SK-N-SH (cell line): ENCODE results near the gene SVOP. TPM values are rescaled to one million over a fixed set of nuclear protein-coding genes. Genes with fewer than 3 reads are reported as not detected.
A peak's percentile ranks its signal among the peaks of the same experiment; 100 is the strongest.
"Not testable (repeated sequence)": the region's sequence is repeated elsewhere in the genome, so short reads cannot be mapped to it uniquely, and the experiment has no call there.

Experiments
- CTCF ChIA-PET: fragments of 300-600, 350-600 bp; formaldehyde crosslinking; extraction: SDS; loops from one replicate; lab custom pipeline; 2021; lab: Yijun Ruan, JAX
- POLR2A ChIA-PET: fragments of 350-600 bp; sonication (Branson Sonifier 250); formaldehyde crosslinking; extraction: SDS; loops from one replicate; lab custom pipeline; 2020; ENCODE audit warnings: antibody characterized with exemption, inconsistent platforms; lab: Yijun Ruan, JAX
- DNase-seq: peaks from one replicate; pipeline ENCODE4 v3.0.0; 2012
- H2AFZ ChIP-seq: fragments of 200-600 bp; sonication (generic); 2 replicates; pipeline ENCODE4 v1.8.1; 2016; ENCODE audit warnings: antibody characterized with exemption, mild to moderate bottlenecking, low read depth
- H3F3A ChIP-seq: fragments of 200-600 bp; sonication (generic); replicated peaks from 2 replicates; pipeline ENCODE3; 2016; ENCODE audit warnings: antibody characterized with exemption, mild to moderate bottlenecking; ENCODE audit not compliant: insufficient read depth
- H3K27ac ChIP-seq, 2 experiments: fragments of 200-500 bp in 1 of 2; fragments of 200-600 bp in 1 of 2; sonication (Bioruptor generic) in 1 of 2; sonication (generic), shearing (Covaris generic) in 1 of 2; 2 replicates each; pipeline versions ENCODE4 v1.5.1 to v1.6.1; 2014 to 2016; ENCODE audit warnings: low read depth in 2 of 2, inconsistent platforms in 1 of 2, low read length in 1 of 2, mild to moderate bottlenecking in 1 of 2, mixed read lengths in 1 of 2
- H3K27me3 ChIP-seq: fragments of 200-600 bp; sonication (generic), shearing (Covaris generic); 2 replicates; pipeline ENCODE4 v1.6.1; 2016; ENCODE audit warnings: mixed run types; ENCODE audit not compliant: insufficient read depth
- H3K36me3 ChIP-seq, 2 experiments: fragments of 200-500 bp in 1 of 2; fragments of 200-600 bp in 1 of 2; sonication (Bioruptor generic) in 1 of 2; sonication (generic) in 1 of 2; replicated peaks in 1 of 2; 2 replicates each; pipeline versions ENCODE3 to v1.5.1; 2014 to 2016; ENCODE audit warnings: low read length in 1 of 2, mild to moderate bottlenecking in 1 of 2; ENCODE audit not compliant: insufficient read depth in 2 of 2, control insufficient read depth in 1 of 2
- H3K4me1 ChIP-seq, 2 experiments: fragments of 200-500 bp in 1 of 2; fragments of 200-600 bp in 1 of 2; sonication (Bioruptor generic) in 1 of 2; sonication (generic), shearing (Covaris generic) in 1 of 2; 2 replicates each; pipeline versions ENCODE4 v1.5.1 to v1.6.1; 2014 to 2016; ENCODE audit warnings: low read depth in 1 of 2, low read length in 1 of 2, mixed run types in 1 of 2; ENCODE audit not compliant: insufficient read depth in 2 of 2, control insufficient read depth in 1 of 2
- H3K4me2 ChIP-seq: fragments of 200-600 bp; sonication (generic), shearing (Covaris generic); 2 replicates; pipeline ENCODE4 v1.6.1; 2017; ENCODE audit warnings: mixed run types
- H3K4me3 ChIP-seq, 2 experiments: fragments of 200-500 bp in 1 of 2; fragments of 200-600 bp in 1 of 2; sonication (Bioruptor generic) in 1 of 2; sonication (generic), shearing (Covaris generic) in 1 of 2; 2 replicates each; pipeline versions ENCODE4 v1.5.1 to v1.8.1; 2014 to 2016; ENCODE audit warnings: low read depth in 2 of 2, inconsistent platforms in 1 of 2, low read length in 1 of 2, mild to moderate bottlenecking in 1 of 2, mixed read lengths in 1 of 2, moderate library complexity in 1 of 2
- H3K79me2 ChIP-seq: fragments of 200-600 bp; sonication (generic); 2 replicates; pipeline ENCODE4 v1.8.1; 2017; ENCODE audit warnings: mild to moderate bottlenecking; ENCODE audit not compliant: insufficient read depth
- H3K9ac ChIP-seq: fragments of 200-600 bp; sonication (generic); 2 replicates; pipeline ENCODE4 v1.6.1; 2017; ENCODE audit warnings: mixed run types
- H3K9me2 ChIP-seq: fragments of 200-600 bp; sonication (generic); 2 replicates; pipeline ENCODE4 v1.6.1; 2017; ENCODE audit warnings: mixed run types
- H3K9me3 ChIP-seq: fragments of 200-600 bp; sonication (generic); 2 replicates; pipeline ENCODE4 v1.6.1; 2017; ENCODE audit warnings: mixed run types, mild to moderate bottlenecking, moderate library complexity
- H4K20me1 ChIP-seq: fragments of 200-600 bp; sonication (generic); 2 replicates; pipeline ENCODE4 v1.6.1; 2017; ENCODE audit warnings: mild to moderate bottlenecking, mixed run types; ENCODE audit not compliant: insufficient read depth
- CHD2 ChIP-seq: fragments of 150-350 bp; IDR thresholded peaks from 2 replicates; pipeline ENCODE4 v1.6.1; 2018; ENCODE audit warnings: low read length; ENCODE audit not compliant: partially characterized antibody
- EP300 ChIP-seq, 2 experiments: IDR thresholded peaks; 2 replicates each; pipeline versions ENCODE4 v1.4.0 to v1.6.1; 2012; ENCODE audit warnings: borderline replicate concordance in 1 of 2, low read depth in 1 of 2, low read length in 1 of 2
- FOXM1 ChIP-seq: IDR thresholded peaks from 2 replicates; pipeline ENCODE4 v1.4.0; 2012; ENCODE audit warnings: low read depth, mild to moderate bottlenecking
- GABPA ChIP-seq: IDR thresholded peaks from 2 replicates; pipeline ENCODE4 v1.4.0; 2012; ENCODE audit warnings: low read depth, mild to moderate bottlenecking
- GATA2 ChIP-seq: sonication (generic); formaldehyde crosslinking; IDR thresholded peaks from 2 replicates; pipeline ENCODE4 v1.5.0; 2020; ENCODE audit warnings: mild to moderate bottlenecking, missing genetic modification reagents
- JUND ChIP-seq: IDR thresholded peaks from 2 replicates; pipeline ENCODE4 v1.4.0; 2012
- POLR2AphosphoS5 ChIP-seq: IDR thresholded peaks from 2 replicates; pipeline ENCODE4 v1.6.1; 2012; ENCODE audit warnings: low read depth, low read length
- RAD21 ChIP-seq: IDR thresholded peaks from 2 replicates; pipeline ENCODE4 v1.6.1; 2012; ENCODE audit warnings: mild to moderate bottlenecking, low read length
- TCF12 ChIP-seq: IDR thresholded peaks from 2 replicates; pipeline ENCODE4 v1.4.0; 2012
- TEAD4 ChIP-seq: IDR thresholded peaks from 2 replicates; pipeline ENCODE4 v1.4.0; 2012; ENCODE audit warnings: mild to moderate bottlenecking, borderline replicate concordance; ENCODE audit not compliant: insufficient read depth
- YY1 ChIP-seq: IDR thresholded peaks from 2 replicates; pipeline ENCODE4 v1.4.0; 2012; ENCODE audit warnings: low read depth, mild to moderate bottlenecking
- WGBS: methylation state at CpG from one replicate; pipeline ENCODE4 v1.1.6; 2017; ENCODE audit warnings: low lambda C conversion rate; 5-methylcytosine and 5-hydroxymethylcytosine counted together
- polyA plus RNA-seq, 3 experiments: library from polyadenylated mRNA; depleted of rRNA; stranded (reverse); fragments of >200 nt; gene quantifications; 2 replicates each; pipeline ENCODE4 v1.2.3, GENCODE V29; 2012
- TF ChIP-seq, protein P1 (sequence below): IDR thresholded peaks from 2 replicates; pipeline ENCODE4; 2012
- TF ChIP-seq, protein P2 (sequence below): IDR thresholded peaks from 2 replicates; pipeline ENCODE4 v1.6.1; 2012; ENCODE audit warnings: mild to moderate bottlenecking, low read depth, low read length, moderate library complexity

SVOP gene
- polyA plus RNA-seq, 1 of the 3 experiments (the other 2 are of a cell fraction) = 0.07 TPM

DNA sequence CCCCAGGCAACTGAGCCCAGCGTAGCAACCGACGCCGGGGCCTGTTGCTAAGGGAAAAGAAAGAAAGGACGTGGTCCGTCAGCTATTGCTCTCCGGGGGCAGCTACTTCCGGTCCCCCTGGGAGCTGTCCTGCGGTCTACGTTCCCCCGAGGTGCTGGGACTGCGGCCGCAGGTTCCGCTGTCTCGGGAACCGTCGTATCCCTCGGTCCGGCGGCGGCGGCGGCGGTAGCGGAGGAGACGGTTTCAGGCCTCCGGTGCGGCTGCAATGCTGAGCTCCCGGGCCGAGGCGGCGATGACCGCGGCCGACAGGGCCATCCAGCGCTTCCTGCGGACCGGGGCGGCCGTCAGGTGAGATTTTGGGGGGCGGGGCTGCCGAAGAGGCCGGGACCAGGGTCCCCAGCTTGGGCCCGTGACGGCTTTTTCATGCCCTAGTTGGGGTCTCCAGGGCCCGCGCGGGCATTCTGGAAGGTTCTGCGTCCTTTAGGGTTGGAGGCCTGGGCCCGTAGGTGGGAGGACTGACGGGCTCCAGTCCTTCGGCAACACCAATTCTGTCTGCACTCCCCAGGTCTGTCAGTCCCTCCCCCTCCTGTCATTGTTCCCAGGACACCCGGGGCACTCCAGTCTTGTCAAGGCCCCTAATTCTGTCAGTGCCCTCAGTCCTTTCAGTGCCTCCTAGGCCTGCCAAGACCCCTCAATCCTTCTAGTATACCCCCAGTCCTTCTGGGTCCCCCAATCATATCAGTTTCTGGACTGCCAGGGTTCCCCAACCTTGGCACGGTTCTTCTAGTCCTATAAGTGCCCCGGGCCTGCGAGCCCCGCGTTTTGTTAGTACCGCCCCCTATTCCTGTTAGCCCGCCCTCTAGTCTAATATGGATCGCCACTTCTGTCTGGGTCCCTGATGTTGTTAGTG lies 31.8 kb upstream of the SVOP start, which contains the start of gene USP30 (continued):
- TF ChIP-seq TEAD4 (no peak), TCF12 (0 out of 2 replicates have a peak, but pooled peaks have one; percentile 26), EP300 (IDR thresholded peaks at IDR 0.05; ENCODE audit: borderline replicate concordance in 1 of 2, low read depth in 1 of 2, low read length in 1 of 2) (peak; percentile 16 to 60; a peak in 1 of 4 replicates), YY1 (peak; percentile 71; the same call in 1 of the 2 replicates), FOXM1 (no peak), JUND (no peak), CHD2 (peak; percentile 95), POLR2AphosphoS5 (peak; percentile 61)
- TF ChIP-seq, protein P1, sequence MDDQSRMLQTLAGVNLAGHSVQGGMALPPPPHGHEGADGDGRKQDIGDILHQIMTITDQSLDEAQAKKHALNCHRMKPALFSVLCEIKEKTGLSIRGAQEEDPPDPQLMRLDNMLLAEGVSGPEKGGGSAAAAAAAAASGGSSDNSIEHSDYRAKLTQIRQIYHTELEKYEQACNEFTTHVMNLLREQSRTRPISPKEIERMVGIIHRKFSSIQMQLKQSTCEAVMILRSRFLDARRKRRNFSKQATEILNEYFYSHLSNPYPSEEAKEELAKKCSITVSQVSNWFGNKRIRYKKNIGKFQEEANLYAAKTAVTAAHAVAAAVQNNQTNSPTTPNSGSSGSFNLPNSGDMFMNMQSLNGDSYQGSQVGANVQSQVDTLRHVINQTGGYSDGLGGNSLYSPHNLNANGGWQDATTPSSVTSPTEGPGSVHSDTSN = peak; percentile 24; the same call in 1 of the 2 replicates
- TF ChIP-seq, protein P2, sequence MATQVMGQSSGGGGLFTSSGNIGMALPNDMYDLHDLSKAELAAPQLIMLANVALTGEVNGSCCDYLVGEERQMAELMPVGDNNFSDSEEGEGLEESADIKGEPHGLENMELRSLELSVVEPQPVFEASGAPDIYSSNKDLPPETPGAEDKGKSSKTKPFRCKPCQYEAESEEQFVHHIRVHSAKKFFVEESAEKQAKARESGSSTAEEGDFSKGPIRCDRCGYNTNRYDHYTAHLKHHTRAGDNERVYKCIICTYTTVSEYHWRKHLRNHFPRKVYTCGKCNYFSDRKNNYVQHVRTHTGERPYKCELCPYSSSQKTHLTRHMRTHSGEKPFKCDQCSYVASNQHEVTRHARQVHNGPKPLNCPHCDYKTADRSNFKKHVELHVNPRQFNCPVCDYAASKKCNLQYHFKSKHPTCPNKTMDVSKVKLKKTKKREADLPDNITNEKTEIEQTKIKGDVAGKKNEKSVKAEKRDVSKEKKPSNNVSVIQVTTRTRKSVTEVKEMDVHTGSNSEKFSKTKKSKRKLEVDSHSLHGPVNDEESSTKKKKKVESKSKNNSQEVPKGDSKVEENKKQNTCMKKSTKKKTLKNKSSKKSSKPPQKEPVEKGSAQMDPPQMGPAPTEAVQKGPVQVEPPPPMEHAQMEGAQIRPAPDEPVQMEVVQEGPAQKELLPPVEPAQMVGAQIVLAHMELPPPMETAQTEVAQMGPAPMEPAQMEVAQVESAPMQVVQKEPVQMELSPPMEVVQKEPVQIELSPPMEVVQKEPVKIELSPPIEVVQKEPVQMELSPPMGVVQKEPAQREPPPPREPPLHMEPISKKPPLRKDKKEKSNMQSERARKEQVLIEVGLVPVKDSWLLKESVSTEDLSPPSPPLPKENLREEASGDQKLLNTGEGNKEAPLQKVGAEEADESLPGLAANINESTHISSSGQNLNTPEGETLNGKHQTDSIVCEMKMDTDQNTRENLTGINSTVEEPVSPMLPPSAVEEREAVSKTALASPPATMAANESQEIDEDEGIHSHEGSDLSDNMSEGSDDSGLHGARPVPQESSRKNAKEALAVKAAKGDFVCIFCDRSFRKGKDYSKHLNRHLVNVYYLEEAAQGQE = peak; percentile 75; the same call in 1 of the 2 replicates

DNA sequence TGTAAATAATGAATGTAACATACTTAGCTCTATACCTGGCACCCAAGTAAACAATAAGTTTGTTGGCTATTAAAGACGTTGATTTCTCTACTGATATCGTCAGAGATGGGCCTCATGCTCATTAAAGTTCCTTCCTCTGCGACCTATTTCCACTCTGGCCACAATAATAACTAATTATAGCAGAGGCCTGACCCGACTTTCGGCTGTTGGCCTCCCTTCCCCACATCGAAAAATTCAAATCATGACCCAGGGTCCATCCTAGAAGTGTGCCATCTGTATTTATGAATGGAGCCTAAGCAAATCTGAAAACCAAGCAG lies 31.2 kb upstream of the SVOP start:
- no peak for DNase-seq
- WGBS = 11% methylated on average over 6 of the region's 6 CpGs
- no peaks in the 10 kb centered on the region for H3K36me3 ChIP-seq
- ChIA-PET POLR2A (interaction anchor here (1.0 kb wide), 1 partner anchor 10 kb away, joined by 3 read pairs; no protein-coding TSS in a partner anchor), CTCF (interaction anchor here (0.8 to 1.2 kb wide), 2 partner anchors 10 to 101 kb away, joined by 3 to 4 read pairs; no protein-coding TSS in a partner anchor)
- peak overlapping the region; percentile 94 for H3K4me2 ChIP-seq
- H4K20me1 ChIP-seq = no peaks in the 10 kb centered on the region
- TF ChIP-seq GABPA = no peak
- TF ChIP-seq GATA2 (CRISPR knock-in tag) = 0 out of 2 replicates have a peak, but pooled peaks have one; percentile 3
- no peak for TF ChIP-seq RAD21
- no peaks in the 10 kb centered on the region for H3K9me3 ChIP-seq
- H3K27ac ChIP-seq = peak overlapping the region; percentile 20 to 44; a peak in 3 of 4 replicates
- H3K9ac ChIP-seq = peak overlapping the region; percentile 73; the same call in 1 of the 2 replicates
- no peaks in the 10 kb centered on the region for H3K27me3 ChIP-seq
- no peaks in the 10 kb centered on the region for H3K9me2 ChIP-seq
- peaks cover 21% of the 10 kb centered on the region; the same call in 1 of the 2 replicates for H3K79me2 ChIP-seq
- H3K4me3 ChIP-seq = peak overlapping the region; percentile 78 to 83
- H2AFZ ChIP-seq = peak overlapping the region; percentile 98
- no peaks in the 10 kb centered on the region for H3F3A ChIP-seq
- peaks cover 4 to 6% of the 10 kb centered on the region in 2 experiments; a peak in 1 of 4 replicates for H3K4me1 ChIP-seq

DNA sequence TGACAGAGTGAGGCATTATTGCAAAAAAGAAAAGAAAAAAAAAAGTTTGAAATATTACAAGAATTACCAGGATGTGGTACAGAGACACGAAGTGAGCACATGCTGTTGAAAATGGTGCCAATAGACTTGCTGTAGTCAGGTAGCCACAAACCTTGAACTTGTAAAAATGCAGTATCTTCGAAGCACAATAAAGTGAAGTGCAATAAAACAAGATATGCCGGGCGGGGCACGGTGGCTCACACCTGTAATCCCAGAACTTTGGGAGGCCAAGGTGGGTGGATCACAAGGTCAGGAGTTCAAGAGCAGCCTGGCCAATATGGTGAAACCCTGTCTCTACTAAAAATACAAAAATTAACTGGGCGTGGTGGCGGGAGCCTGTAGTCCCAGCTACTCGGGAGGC lies 28.9 kb upstream of the SVOP start:
- H3K9ac ChIP-seq, H3K4me3 ChIP-seq, H2AFZ ChIP-seq, H3F3A ChIP-seq, POLR2A ChIA-PET, DNase-seq, H3K9me3 ChIP-seq, H3K4me2 ChIP-seq, H3K4me1 ChIP-seq, H3K36me3 ChIP-seq, H3K9me2 ChIP-seq, H3K27ac ChIP-seq, H3K27me3 ChIP-seq, H4K20me1 ChIP-seq: not testable (repeated sequence)
- CTCF ChIA-PET = interaction anchor here (0.8 kb wide), 1 partner anchor 81 kb away, joined by 3 read pairs; no protein-coding TSS in a partner anchor
- H3K79me2 ChIP-seq = peaks cover 17% of the 10 kb centered on the region; the same call in 1 of the 2 replicates
- 72% methylated on average over 8 of the region's 8 CpGs for WGBS

DNA sequence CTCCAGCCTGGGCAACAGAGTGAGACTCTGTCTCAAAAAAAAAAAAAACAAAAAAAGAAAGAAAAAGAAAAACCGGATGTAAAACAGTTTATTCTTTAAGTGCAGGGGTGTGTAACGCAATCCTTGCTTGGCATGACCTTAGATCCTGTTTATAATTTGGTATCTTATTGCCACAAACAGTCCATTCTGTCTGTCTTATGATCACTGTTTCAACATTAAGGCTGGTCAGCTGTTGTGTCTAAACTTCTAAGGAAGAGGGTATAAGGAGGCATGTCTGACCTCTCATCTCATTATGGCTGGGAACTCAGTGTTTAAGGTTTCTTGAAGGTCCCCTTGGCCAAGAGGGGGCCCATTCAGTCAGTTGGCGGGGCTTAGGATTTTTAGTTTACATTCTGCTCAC lies 27.8 kb upstream of the SVOP start:
- H4K20me1 ChIP-seq, H3K36me3 ChIP-seq, H3K4me2 ChIP-seq, H3K9ac ChIP-seq, H3K4me1 ChIP-seq, DNase-seq, H3F3A ChIP-seq, H3K9me2 ChIP-seq, H3K27me3 ChIP-seq, H3K4me3 ChIP-seq, H3K9me3 ChIP-seq, H2AFZ ChIP-seq, CTCF ChIA-PET, H3K27ac ChIP-seq, POLR2A ChIA-PET: not testable (repeated sequence)
- peaks cover 11% of the 10 kb centered on the region; the same call in 1 of the 2 replicates for H3K79me2 ChIP-seq
- 43% methylated on average over 3 of the region's 3 CpGs for WGBS
